Measurements from ENCODE around the gene TSHZ3.

Gene TSHZ3

DNA sequence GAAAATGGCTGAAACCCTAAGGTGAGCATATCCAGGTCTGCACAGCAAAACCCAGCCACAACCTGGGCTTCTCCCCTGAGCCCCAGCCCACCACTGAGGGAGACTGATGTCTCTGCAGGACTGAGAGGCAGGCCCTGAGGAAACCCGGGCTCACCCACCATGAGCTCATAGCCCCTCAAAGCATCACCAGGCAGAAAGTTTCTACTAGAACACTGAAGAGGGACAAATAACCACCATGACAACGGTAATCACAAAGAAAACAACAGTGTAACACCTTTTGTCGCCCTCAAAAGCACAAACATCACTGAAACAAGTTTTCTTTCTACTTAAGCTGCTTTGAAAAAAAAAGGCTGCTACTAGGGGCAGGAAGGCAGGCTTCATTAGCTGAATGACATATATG, 29.8 kb downstream of the TSHZ3 start:
- H3K9me3 ChIP-seq (ENCODE audit: control insufficient read depth, low read length) = no peaks in the 10 kb centered on the region
- 56 to 75% methylated on average over 1 to 3 of the region's 3 CpGs for WGBS, 2 experiments (ENCODE audit: insufficient coverage in 2 of 2)
- no peaks in the 10 kb centered on the region for H3K36me3 ChIP-seq (ENCODE audit: control insufficient read depth, insufficient read depth, low read length)
- no peak overlapping the region for H3K4me3 ChIP-seq (ENCODE audit: extremely low read depth, insufficient read depth, low read length, poor library complexity, severe bottlenecking)
- peaks cover 10% of the 10 kb centered on the region for H3K4me1 ChIP-seq (ENCODE audit: control insufficient read depth, insufficient read depth, low read length, poor library complexity, severe bottlenecking)
- no peak overlapping the region for H3K27ac ChIP-seq (ENCODE audit: low read depth, low read length, severe bottlenecking)

DNA sequence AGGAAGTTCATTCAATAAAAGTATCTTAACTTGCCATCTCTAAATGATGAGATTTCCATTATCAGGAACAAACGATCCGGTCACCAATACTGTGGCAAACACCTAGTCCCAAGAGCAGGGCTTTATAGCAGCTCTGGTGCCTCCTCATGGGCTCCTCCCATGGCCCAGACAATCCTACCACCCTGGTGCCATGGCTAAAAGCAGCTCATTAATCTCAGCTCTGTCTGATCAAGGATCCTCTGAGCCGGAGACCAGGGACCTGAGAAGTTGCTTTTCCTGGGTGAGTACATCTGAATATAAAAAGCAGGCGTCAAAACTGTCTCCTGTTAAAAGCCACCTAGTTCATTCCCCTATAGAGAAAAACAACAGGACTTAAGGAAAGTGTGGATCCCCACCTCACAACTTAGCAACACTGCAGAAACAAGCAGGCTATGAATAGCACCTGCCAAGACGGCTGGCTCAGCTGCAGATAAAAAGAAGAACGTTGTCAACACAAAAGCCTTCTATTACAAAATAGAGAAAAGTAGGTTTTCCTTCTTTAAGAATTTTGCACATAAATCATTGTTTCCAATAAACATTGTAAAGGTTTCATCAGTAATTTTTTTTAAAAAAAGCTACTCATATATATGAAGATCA, 30.3 kb downstream of the TSHZ3 start:
- H3K27ac ChIP-seq (ENCODE audit: low read depth, low read length, severe bottlenecking) = no peak overlapping the region
- H3K4me1 ChIP-seq (ENCODE audit: control insufficient read depth, insufficient read depth, low read length, poor library complexity, severe bottlenecking) = peaks cover 10% of the 10 kb centered on the region
- H3K36me3 ChIP-seq (ENCODE audit: control insufficient read depth, insufficient read depth, low read length) = no peaks in the 10 kb centered on the region
- H3K9me3 ChIP-seq (ENCODE audit: control insufficient read depth, low read length) = no peaks in the 10 kb centered on the region
- no peak overlapping the region for H3K4me3 ChIP-seq (ENCODE audit: extremely low read depth, insufficient read depth, low read length, poor library complexity, severe bottlenecking)
- WGBS, 2 experiments (ENCODE audit: insufficient coverage in 2 of 2) = 33 to 94% methylated on average over 2 of the region's 6 CpGs

DNA sequence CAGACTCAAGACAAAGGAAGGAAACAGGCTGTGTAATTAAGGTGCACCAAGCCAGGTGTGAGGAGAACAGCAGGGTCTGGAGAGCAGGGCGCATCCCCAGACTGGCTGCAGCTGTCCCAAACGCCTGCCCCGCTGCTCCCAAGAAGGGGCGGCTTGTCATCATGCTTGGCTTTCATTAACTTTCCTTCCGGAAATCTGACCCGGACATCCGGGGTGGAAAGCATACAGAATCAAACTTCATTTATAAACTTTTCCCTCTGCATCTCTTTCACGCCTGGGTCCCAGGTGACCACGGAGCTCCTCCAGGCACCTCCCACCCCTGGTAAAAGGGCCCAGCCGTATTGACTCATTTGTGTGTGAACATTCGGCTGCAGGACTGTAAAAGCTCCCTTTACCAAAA, 31.7 kb downstream of the TSHZ3 start:
- Histone ChIP-seq H3K9me3 (ENCODE audit: control insufficient read depth, low read length) (no peaks in the 10 kb centered on the region), H3K36me3 (ENCODE audit: control insufficient read depth, insufficient read depth, low read length) (no peaks in the 10 kb centered on the region), H3K4me3 (ENCODE audit: extremely low read depth, insufficient read depth, low read length, poor library complexity, severe bottlenecking) (no peak overlapping the region), H3K4me1 (ENCODE audit: control insufficient read depth, insufficient read depth, low read length, poor library complexity, severe bottlenecking) (peaks cover 10% of the 10 kb centered on the region), H3K27ac (ENCODE audit: low read depth, low read length, severe bottlenecking) (no peak overlapping the region)
- WGBS, 2 experiments (ENCODE audit: insufficient coverage in 2 of 2) = 90% methylated on average over 9 to 11 of the region's 11 CpGs

DNA sequence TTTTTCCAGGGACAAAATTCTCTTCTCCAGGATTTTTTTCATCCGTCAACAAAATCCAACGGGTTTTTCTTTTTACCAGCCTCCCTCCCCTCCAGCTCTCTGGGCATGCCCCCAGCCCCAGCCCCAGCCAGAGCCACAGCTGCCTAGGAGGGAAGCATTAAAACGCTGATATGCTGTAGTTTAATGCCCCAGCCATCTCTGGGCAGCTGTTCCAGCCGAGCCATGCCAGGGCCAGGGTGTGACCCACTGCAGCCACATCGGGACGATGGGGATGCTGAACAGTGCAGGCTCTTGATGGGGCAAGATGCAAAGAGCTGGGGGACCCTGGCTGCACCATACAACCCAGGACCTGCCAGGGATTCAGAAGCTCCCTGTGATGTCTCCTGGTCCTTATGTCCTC, 32.1 kb downstream of the TSHZ3 start:
- Histone ChIP-seq H3K36me3 (ENCODE audit: control insufficient read depth, insufficient read depth, low read length) (no peaks in the 10 kb centered on the region), H3K9me3 (ENCODE audit: control insufficient read depth, low read length) (no peaks in the 10 kb centered on the region), H3K27ac (ENCODE audit: low read depth, low read length, severe bottlenecking) (peak overlapping the region; percentile 70), H3K4me3 (ENCODE audit: extremely low read depth, insufficient read depth, low read length, poor library complexity, severe bottlenecking) (no peak overlapping the region), H3K4me1 (ENCODE audit: control insufficient read depth, insufficient read depth, low read length, poor library complexity, severe bottlenecking) (peaks cover 10% of the 10 kb centered on the region)
- 78 to 79% methylated on average over 4 to 6 of the region's 6 CpGs for WGBS, 2 experiments (ENCODE audit: insufficient coverage in 2 of 2)

DNA sequence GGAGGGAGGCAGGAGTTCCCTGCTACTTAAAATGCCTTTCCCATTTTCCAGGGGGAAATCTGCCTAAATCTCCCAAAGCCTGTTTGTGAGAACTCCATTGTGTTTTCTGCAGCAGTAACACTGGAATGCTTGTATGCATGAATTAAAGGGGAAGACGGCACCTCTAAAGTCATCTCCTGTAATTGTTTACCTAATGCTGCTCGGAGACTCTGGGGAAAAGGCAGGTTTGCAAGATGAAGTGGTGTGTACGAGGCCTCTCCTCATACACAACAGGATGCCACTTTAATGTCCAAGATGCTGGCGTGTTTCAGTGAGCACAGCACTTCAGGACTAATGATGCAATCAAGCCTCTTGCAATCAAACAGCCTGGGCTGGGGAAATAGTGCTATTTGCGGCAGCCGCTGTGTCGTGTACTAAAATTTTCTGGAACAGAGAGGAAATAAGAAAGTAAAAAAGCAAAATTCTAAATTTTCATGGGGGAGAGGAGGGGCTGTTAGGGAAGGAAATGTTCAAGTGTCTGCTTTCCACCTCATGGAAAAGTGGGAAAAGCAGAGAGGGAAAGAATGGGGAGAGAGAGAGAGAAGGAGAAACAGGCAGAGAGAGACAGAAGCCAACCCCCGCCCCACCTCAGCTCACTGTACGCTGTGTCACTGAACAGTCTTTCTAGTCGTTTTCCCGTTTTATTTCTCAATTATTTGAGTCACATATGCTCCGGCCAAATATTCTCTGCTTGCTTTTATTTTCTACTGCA, 32.9 kb downstream of the TSHZ3 start:
- WGBS, 2 experiments (ENCODE audit: insufficient coverage in 2 of 2) = 67 to 77% methylated on average over 9 to 10 of the region's 12 CpGs

DNA sequence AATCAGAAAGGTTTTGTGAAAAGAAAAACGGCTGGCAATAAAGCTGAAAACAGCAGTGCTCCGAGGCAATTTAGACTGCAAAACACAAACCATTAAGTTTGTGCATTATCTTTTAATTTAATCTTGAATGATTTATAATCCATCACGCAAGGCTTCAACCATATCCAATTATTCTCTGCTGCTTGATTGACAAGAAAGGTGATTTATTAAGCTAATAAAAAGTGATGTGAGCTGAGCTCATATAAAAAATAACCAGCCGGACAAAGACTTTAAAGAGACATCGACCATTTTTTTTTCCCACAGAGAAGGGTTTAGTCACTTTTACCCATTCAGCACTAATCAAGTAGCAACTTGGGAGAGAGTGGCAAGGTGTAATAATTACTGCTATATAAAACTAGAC, 33.6 kb downstream of the TSHZ3 start:
- no peaks in the 10 kb centered on the region for H3K9me3 ChIP-seq (ENCODE audit: control insufficient read depth, low read length)
- peak overlapping the region; percentile 70 for H3K27ac ChIP-seq (ENCODE audit: low read depth, low read length, severe bottlenecking)
- H3K4me3 ChIP-seq (ENCODE audit: extremely low read depth, insufficient read depth, low read length, poor library complexity, severe bottlenecking) = no peak overlapping the region
- H3K36me3 ChIP-seq (ENCODE audit: control insufficient read depth, insufficient read depth, low read length) = no peaks in the 10 kb centered on the region
- 71% methylated on average over 1 of the region's 5 CpGs; no CpG with 5 or more reads in 1 of the 2 experiments for WGBS, 2 experiments (ENCODE audit: insufficient coverage in 2 of 2)
- H3K4me1 ChIP-seq (ENCODE audit: control insufficient read depth, insufficient read depth, low read length, poor library complexity, severe bottlenecking) = peaks cover 10% of the 10 kb centered on the region

More for the DNA sequence above, 32.9 kb downstream of the TSHZ3 start:
- peaks cover 10% of the 10 kb centered on the region for H3K4me1 ChIP-seq (ENCODE audit: control insufficient read depth, insufficient read depth, low read length, poor library complexity, severe bottlenecking)
- no peak overlapping the region for H3K4me3 ChIP-seq (ENCODE audit: extremely low read depth, insufficient read depth, low read length, poor library complexity, severe bottlenecking)
- no peaks in the 10 kb centered on the region for H3K9me3 ChIP-seq (ENCODE audit: control insufficient read depth, low read length)
- peak overlapping the region; percentile 70 for H3K27ac ChIP-seq (ENCODE audit: low read depth, low read length, severe bottlenecking)
- no peaks in the 10 kb centered on the region for H3K36me3 ChIP-seq (ENCODE audit: control insufficient read depth, insufficient read depth, low read length)

DNA sequence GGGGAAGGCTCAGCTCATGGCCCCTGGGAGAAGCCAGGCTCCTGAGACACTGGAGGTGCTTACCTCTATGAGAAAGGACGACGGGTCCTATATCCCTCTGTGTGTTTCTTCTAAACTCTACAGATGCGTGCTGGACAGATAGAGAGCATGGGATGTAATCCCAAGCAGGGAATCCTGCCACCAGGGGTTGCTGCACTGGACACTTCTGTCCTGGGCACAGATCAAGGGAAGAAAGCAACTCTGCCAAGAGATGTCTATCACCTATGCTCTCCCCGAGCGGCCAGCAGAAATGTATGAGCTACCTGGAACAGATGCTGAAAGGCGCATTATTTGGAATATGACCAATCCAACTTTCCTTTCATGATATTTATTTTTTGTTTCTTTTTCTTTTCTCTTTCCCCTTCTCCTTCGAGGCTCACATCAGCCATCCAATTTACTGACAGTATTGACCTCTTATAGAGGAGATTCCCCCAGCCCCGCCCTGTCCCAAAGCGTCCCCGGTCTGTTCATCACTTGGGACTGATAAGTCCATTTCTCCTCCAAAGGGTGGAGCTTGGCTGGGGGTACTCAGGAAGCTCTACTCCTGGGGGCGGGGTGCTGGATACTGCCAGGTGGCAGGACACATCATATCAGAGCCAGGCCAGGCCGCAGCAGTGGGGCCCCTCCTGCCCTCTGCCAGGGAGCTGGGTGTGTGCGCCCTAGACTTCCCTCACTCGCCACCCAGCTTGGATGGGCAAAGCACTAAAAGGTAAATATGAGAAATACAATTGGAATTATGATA, 34.2 kb downstream of the TSHZ3 start:
- 84 to 89% methylated on average over 10 to 14 of the region's 14 CpGs for WGBS, 2 experiments (ENCODE audit: insufficient coverage in 2 of 2)
- H3K9me3 ChIP-seq (ENCODE audit: control insufficient read depth, low read length) = no peaks in the 10 kb centered on the region
- no peak overlapping the region for H3K4me3 ChIP-seq (ENCODE audit: extremely low read depth, insufficient read depth, low read length, poor library complexity, severe bottlenecking)
- H3K27ac ChIP-seq (ENCODE audit: low read depth, low read length, severe bottlenecking) = no peak overlapping the region
- peaks cover 10% of the 10 kb centered on the region for H3K4me1 ChIP-seq (ENCODE audit: control insufficient read depth, insufficient read depth, low read length, poor library complexity, severe bottlenecking)
- no peaks in the 10 kb centered on the region for H3K36me3 ChIP-seq (ENCODE audit: control insufficient read depth, insufficient read depth, low read length)

DNA sequence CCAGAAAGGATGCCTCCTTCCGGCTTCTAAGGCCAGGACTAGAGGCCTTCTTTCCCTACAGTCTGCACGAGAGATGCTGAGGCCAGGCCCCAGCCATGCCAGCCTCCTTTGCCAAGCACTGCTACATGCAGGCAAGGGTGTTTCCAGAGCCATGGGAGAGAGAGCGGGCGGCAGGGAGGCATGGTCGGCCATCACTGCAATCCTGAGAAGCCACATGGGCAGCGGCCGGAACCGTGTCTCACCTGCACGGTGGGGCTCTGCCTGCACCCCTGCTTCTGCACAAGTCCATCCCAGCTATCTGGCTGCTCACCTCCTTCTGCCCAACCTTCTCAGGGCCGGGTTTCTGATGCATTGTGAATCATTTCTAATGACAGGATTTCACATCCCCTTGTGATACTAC, 35.1 kb downstream of the TSHZ3 start:
- 88 to 93% methylated on average over 8 of the region's 10 CpGs for WGBS, 2 experiments (ENCODE audit: insufficient coverage in 2 of 2)
- Histone ChIP-seq H3K36me3 (ENCODE audit: control insufficient read depth, insufficient read depth, low read length) (no peaks in the 10 kb centered on the region), H3K4me3 (ENCODE audit: extremely low read depth, insufficient read depth, low read length, poor library complexity, severe bottlenecking) (no peak overlapping the region), H3K27ac (ENCODE audit: low read depth, low read length, severe bottlenecking) (no peak overlapping the region), H3K9me3 (ENCODE audit: control insufficient read depth, low read length) (no peaks in the 10 kb centered on the region), H3K4me1 (ENCODE audit: control insufficient read depth, insufficient read depth, low read length, poor library complexity, severe bottlenecking) (peaks cover 10% of the 10 kb centered on the region)

DNA sequence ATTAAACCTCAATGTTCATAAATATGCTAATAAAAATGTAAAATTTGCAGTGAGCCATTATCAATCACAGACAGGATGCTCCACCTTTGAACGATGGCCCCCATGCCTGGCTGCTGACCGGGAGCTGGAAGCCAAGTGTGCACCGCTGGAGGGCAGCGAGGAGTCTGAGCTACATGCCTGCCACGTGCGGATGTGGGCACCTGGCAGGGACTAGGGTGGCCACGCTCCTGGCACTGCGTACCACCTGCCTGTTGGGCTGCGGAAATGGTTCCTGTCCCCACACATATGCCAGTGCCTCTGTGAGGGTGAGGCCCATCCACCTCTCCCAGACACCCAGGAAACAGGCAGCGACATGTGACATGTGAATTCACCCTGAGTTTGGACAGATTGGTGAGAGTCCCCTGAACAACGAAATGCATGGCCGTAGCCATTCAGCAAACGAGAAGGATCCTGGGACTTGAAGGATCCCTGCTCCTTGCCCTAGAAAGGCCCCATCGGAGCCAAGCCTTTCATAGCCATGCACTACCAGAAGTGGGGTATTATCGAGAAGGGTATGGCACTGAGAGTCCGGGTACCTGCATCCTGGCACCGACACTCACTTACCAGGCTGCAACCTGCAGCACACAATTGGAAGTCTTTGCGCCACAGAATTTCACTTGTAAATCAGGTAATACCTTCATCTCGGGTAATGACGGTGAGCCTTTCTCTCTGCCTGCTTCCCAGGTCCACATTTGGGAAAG, 35.8 kb downstream of the TSHZ3 start:
- no peaks in the 10 kb centered on the region for H3K9me3 ChIP-seq (ENCODE audit: control insufficient read depth, low read length)
- peaks cover 15% of the 10 kb centered on the region for H3K4me1 ChIP-seq (ENCODE audit: control insufficient read depth, insufficient read depth, low read length, poor library complexity, severe bottlenecking)
- H3K27ac ChIP-seq (ENCODE audit: low read depth, low read length, severe bottlenecking) = no peak overlapping the region
- no peak overlapping the region for H3K4me3 ChIP-seq (ENCODE audit: extremely low read depth, insufficient read depth, low read length, poor library complexity, severe bottlenecking)
- WGBS, 2 experiments (ENCODE audit: insufficient coverage in 2 of 2) = 93 to 95% methylated on average over 20 of the region's 20 CpGs
- H3K36me3 ChIP-seq (ENCODE audit: control insufficient read depth, insufficient read depth, low read length) = no peaks in the 10 kb centered on the region

DNA sequence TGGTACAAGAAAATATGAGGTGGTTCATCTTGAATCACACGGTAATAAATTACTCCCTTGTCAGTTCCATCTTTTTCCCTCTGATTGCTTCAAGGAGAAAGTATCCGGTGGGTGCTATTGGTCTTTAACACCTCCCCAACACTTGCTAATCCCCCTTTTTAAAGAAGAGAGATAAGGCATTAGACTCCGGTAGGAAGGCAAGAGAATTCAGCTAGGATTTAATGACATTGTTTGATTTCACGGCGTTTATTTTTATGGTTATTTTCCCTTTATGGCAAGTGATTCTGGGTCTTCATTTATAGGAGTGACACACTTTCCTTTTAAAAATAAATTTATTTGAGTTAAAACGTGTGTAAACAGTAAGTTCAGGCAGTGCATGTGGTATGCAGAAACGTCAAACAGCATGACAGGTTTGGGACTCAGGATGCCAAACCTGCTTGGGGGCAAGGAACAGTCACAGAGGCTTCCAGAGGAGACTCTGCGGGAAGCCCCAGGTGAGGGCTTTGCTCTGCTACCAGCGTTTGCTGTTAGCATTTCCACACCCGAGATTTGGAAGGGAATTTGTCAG, 36.5 kb downstream of the TSHZ3 start:
- H3K27ac ChIP-seq (ENCODE audit: low read depth, low read length, severe bottlenecking) = no peak overlapping the region
- H3K36me3 ChIP-seq (ENCODE audit: control insufficient read depth, insufficient read depth, low read length) = no peaks in the 10 kb centered on the region
- WGBS, 2 experiments (ENCODE audit: insufficient coverage in 2 of 2) = 50 to 64% methylated on average over 4 to 5 of the region's 10 CpGs
- peaks cover 15% of the 10 kb centered on the region for H3K4me1 ChIP-seq (ENCODE audit: control insufficient read depth, insufficient read depth, low read length, poor library complexity, severe bottlenecking)
- no peak overlapping the region for H3K4me3 ChIP-seq (ENCODE audit: extremely low read depth, insufficient read depth, low read length, poor library complexity, severe bottlenecking)
- no peaks in the 10 kb centered on the region for H3K9me3 ChIP-seq (ENCODE audit: control insufficient read depth, low read length)
